Neural progenitor cell (in vitro differentiated cells): Measurements from ENCODE around the gene NUP210. TPM values are rescaled to one million over a fixed set of nuclear protein-coding genes. Genes with fewer than 3 reads are reported as not detected.
A peak's percentile ranks its signal among the peaks of the same experiment; 100 is the strongest.

ENCODE experiments used
- DNase-seq: peaks from one replicate; pipeline ENCODE4 v3.0.0-alpha.2; 2016; ENCODE audit warnings: low spot score
- H2AFZ ChIP-seq: fragments of 200-600 bp; sonication (generic); replicated peaks from 2 replicates; pipeline ENCODE4 v1.6.1; 2016; ENCODE audit warnings: antibody characterized with exemption
- H3F3A ChIP-seq: fragments of 200-600 bp; sonication (generic); 2 replicates; pipeline ENCODE4 v1.6.1; 2016; ENCODE audit warnings: antibody characterized with exemption, low read depth
- H3K27ac ChIP-seq: fragments of 200-600 bp; sonication (generic); 2 replicates; pipeline ENCODE4 v1.5.1; 2016; ENCODE audit warnings: mild to moderate bottlenecking
- H3K27me3 ChIP-seq: fragments of 200-600 bp; sonication (generic); 2 replicates; pipeline ENCODE4 v1.6.1; 2016; ENCODE audit warnings: mild to moderate bottlenecking, moderate library complexity
- H3K36me3 ChIP-seq: fragments of 200-600 bp; sonication (generic); 2 replicates; pipeline ENCODE4 v1.5.1; 2016
- H3K4me1 ChIP-seq: fragments of 200-600 bp; sonication (generic); 2 replicates; pipeline ENCODE4 v1.6.1; 2016; ENCODE audit warnings: mixed run types
- H3K4me2 ChIP-seq: fragments of 200-600 bp; sonication (generic); 2 replicates; pipeline ENCODE4 v1.6.1; 2016
- H3K4me3 ChIP-seq: fragments of 200-600 bp; sonication (generic); 2 replicates; pipeline ENCODE4 v1.5.1; 2016
- H3K79me2 ChIP-seq: fragments of 200-600 bp; sonication (generic); 2 replicates; pipeline ENCODE4 v1.6.1; 2016; ENCODE audit warnings: low read depth
- H3K9ac ChIP-seq: fragments of 200-600 bp; sonication (generic); 2 replicates; pipeline ENCODE4 v1.6.1; 2016
- H3K9me3 ChIP-seq: fragments of 200-600 bp; sonication (generic); 2 replicates; pipeline ENCODE4 v1.5.1; 2016; ENCODE audit warnings: low read depth
- H4K20me1 ChIP-seq: fragments of 200-600 bp; sonication (generic); 2 replicates; pipeline ENCODE4 v1.6.1; 2016; ENCODE audit warnings: low read depth
- H3K27ac Mint-ChIP-seq: 3 replicates; pipeline ENCODE4 v1.8.0; 2021; ENCODE audit warnings: mixed read lengths
- H3K27me3 Mint-ChIP-seq: 2 replicates; pipeline ENCODE4 v1.8.0; 2022; ENCODE audit warnings: low read depth, mild to moderate bottlenecking, inconsistent platforms, moderate library complexity, mixed read lengths; ENCODE audit not compliant: insufficient read depth
- H3K36me3 Mint-ChIP-seq: 3 replicates; pipeline ENCODE4 v1.8.0; 2021; ENCODE audit warnings: mixed read lengths
- H3K4me1 Mint-ChIP-seq: 3 replicates; pipeline ENCODE4 v1.8.0; 2021; ENCODE audit warnings: mixed read lengths
- H3K4me3 Mint-ChIP-seq: 3 replicates; pipeline ENCODE4 v1.8.0; 2021; ENCODE audit warnings: mild to moderate bottlenecking, moderate library complexity, mixed read lengths
- H3K9me3 Mint-ChIP-seq: 3 replicates; pipeline ENCODE4 v1.8.0; 2020; ENCODE audit warnings: mixed read lengths
- CTCF ChIP-seq: fragments of 200-600 bp; sonication (generic); IDR thresholded peaks from 2 replicates; pipeline ENCODE4 v1.5.1; 2017; ENCODE audit warnings: antibody characterized with exemption, mild to moderate bottlenecking
- EZH2 ChIP-seq: fragments of 200-600 bp; sonication (generic); IDR thresholded peaks from 2 replicates; pipeline ENCODE4 v1.6.1; 2017; ENCODE audit warnings: antibody characterized with exemption, mild to moderate bottlenecking, moderate library complexity
- EZH2phosphoT487 ChIP-seq: fragments of 200-600 bp; sonication (generic); IDR thresholded peaks from 2 replicates; pipeline ENCODE4 v1.6.1; 2017; ENCODE audit warnings: antibody characterized with exemption
- total RNA-seq: library from RNA; depleted of rRNA; stranded (reverse); fragments of >200 nt; gene quantifications from 2 replicates; pipeline ENCODE4 v1.2.3, GENCODE V29; 2015; ENCODE audit warnings: low replicate concordance

The NUP210 gene
- total RNA-seq, 1 donor from 2014 or later: 37.1 TPM

GRCh38 chr3:13283877-13284264 is 136.3 kb downstream of the NUP210 start:
- Histone ChIP-seq H3K9ac (no peak overlapping the region), H4K20me1 (no peaks in the 10 kb centered on the region), H3K27me3 (peaks cover 47% of the 10 kb centered on the region), H3F3A (peaks cover 5% of the 10 kb centered on the region), H3K4me1 (peaks cover 9% of the 10 kb centered on the region), H3K27ac (no peak overlapping the region), H3K9me3 (peaks cover 9% of the 10 kb centered on the region), H2AFZ (no peak overlapping the region), H3K4me2 (peak overlapping the region; percentile 80), H3K79me2 (no peaks in the 10 kb centered on the region), H3K4me3 (peak overlapping the region; percentile 42), H3K36me3 (no peaks in the 10 kb centered on the region)
- peak overlapping the region; percentile 90 for H3K4me3 Mint-ChIP-seq
- peaks cover 21% of the 10 kb centered on the region for H3K27me3 Mint-ChIP-seq
- peaks cover 27% of the 10 kb centered on the region for H3K9me3 Mint-ChIP-seq
- H3K4me1 Mint-ChIP-seq: peaks cover 13% of the 10 kb centered on the region
- TF ChIP-seq EZH2phosphoT487 (no peak), EZH2 (no peak), CTCF (no peak)
- no peak for DNase-seq
- H3K27ac Mint-ChIP-seq: no peak overlapping the region
- H3K36me3 Mint-ChIP-seq: peaks cover 4% of the 10 kb centered on the region

DNA sequence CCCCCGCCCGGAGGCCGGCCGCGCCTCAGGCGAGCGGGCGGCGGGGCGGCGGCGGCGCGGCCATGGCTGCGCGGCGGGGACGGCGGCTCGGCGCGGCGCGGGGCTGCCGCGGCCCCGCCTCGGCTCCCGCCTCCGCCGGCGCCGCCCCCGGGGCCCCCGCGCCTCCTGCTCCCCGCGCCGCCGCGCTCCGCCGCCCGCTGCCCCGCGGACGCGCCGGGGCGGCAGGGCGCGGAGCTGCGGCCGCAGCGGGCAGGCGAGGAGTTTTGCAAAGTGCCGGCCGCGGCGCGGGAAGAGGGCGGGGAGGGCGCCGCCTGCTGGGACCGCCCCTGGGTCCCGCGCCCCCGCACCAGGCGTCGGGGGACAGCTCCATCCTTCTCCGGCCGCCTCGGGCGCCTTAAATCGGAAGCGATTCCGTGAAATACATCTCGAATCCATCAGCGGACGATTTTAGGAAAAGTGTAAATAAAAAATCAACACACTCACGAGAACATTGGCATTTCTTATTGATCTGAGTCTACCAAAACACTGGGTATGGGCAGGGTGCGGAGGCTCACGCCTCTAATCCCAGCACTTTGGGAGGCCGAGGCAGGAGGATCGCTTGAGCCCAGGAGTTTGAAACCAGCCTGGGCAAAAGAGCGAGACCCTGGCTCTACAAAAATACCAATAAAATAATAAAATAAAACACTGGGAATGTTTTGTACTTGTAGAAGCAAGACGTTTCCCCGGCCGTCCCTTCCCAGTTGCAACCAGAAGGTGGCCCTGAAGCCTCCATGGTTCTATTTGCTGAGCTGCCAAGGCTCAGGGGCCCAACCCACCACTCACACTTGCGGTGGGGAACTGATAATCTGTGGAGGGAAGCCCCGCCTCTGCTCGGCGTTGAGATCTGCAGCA is 136.9 kb downstream of the NUP210 start:
- peak overlapping the region; percentile 91 for H3K4me2 ChIP-seq
- H3K36me3 ChIP-seq: no peaks in the 10 kb centered on the region
- H3K79me2 ChIP-seq: no peaks in the 10 kb centered on the region
- peaks cover 9% of the 10 kb centered on the region for H3K9me3 ChIP-seq
- peaks cover 4% of the 10 kb centered on the region for H3K36me3 Mint-ChIP-seq
- peak overlapping the region; percentile 4 for H2AFZ ChIP-seq
- H3K27ac ChIP-seq: no peak overlapping the region
- H3K4me1 Mint-ChIP-seq: peaks cover 14% of the 10 kb centered on the region
- DNase-seq: peak; percentile 70
- peak overlapping the region; percentile 90 for H3K4me3 Mint-ChIP-seq
- peak overlapping the region; percentile 66 for H3K4me3 ChIP-seq
- peaks cover 27% of the 10 kb centered on the region for H3K9me3 Mint-ChIP-seq
- TF ChIP-seq CTCF (peak; percentile 41), EZH2phosphoT487 (no peak), EZH2 (peak; percentile 12)
- H4K20me1 ChIP-seq: no peaks in the 10 kb centered on the region
- peaks cover 47% of the 10 kb centered on the region for H3K27me3 ChIP-seq
- peaks cover 9% of the 10 kb centered on the region for H3K4me1 ChIP-seq
- no peak overlapping the region for H3K9ac ChIP-seq
- H3K27ac Mint-ChIP-seq: no peak overlapping the region
- H3K27me3 Mint-ChIP-seq: peaks cover 21% of the 10 kb centered on the region
- peaks cover 5% of the 10 kb centered on the region for H3F3A ChIP-seq

- Histone ChIP-seq H3K4me1 (peaks cover 11% of the 10 kb centered on the region), H2AFZ (peak overlapping the region; percentile 73), H3K36me3 (no peaks in the 10 kb centered on the region), H3K9me3 (peaks cover 9% of the 10 kb centered on the region), H3K4me2 (peak overlapping the region; percentile 91), H3K27me3 (peaks cover 47% of the 10 kb centered on the region), H3F3A (peaks cover 5% of the 10 kb centered on the region), H3K27ac (no peak overlapping the region), H4K20me1 (no peaks in the 10 kb centered on the region), H3K9ac (no peak overlapping the region), H3K79me2 (no peaks in the 10 kb centered on the region), H3K4me3 (peak overlapping the region; percentile 66)
- DNase-seq: peak; percentile 77
- peaks cover 25% of the 10 kb centered on the region for H3K9me3 Mint-ChIP-seq
- TF ChIP-seq EZH2 (peak; percentile 31), CTCF (no peak), EZH2phosphoT487 (peak; percentile 12)
- peaks cover 21% of the 10 kb centered on the region for H3K4me1 Mint-ChIP-seq
- H3K27ac Mint-ChIP-seq: no peak overlapping the region
- peak overlapping the region; percentile 87 for H3K4me3 Mint-ChIP-seq
- H3K27me3 Mint-ChIP-seq: peaks cover 26% of the 10 kb centered on the region
- H3K36me3 Mint-ChIP-seq: peaks cover 4% of the 10 kb centered on the region
These were observed 137.7 kb downstream of the NUP210 start for GRCh38 chr3:13282358-13282985.
